Mesothelial cell of epicardium (in vitro differentiated cells): ENCODE measurements around the gene CCL26. TPM values are rescaled to one million over a fixed set of nuclear protein-coding genes. Genes with fewer than 3 reads are reported as not detected.

ENCODE experiments used
- DNase-seq, 2 experiments: peaks; one replicate each; pipeline ENCODE4 v3.0.0; 2021; ENCODE audit warnings: low spot score in 2 of 2; ENCODE audit not compliant: unreplicated experiment in 2 of 2
- H3K27ac Mint-ChIP-seq: 2 replicates; pipeline ENCODE4 v1.8.0; 2021; ENCODE audit warnings: mixed read lengths
- H3K27me3 Mint-ChIP-seq: 2 replicates; pipeline ENCODE4 v1.8.0; 2021; ENCODE audit warnings: low read depth, mixed read lengths
- H3K36me3 Mint-ChIP-seq: 2 replicates; pipeline ENCODE4 v1.8.0; 2021; ENCODE audit warnings: mixed read lengths
- H3K4me1 Mint-ChIP-seq: 2 replicates; pipeline ENCODE4 v1.8.0; 2021; ENCODE audit warnings: mixed read lengths
- H3K4me3 Mint-ChIP-seq: 2 replicates; pipeline ENCODE4 v1.8.0; 2021; ENCODE audit warnings: mild to moderate bottlenecking, moderate library complexity, mixed read lengths
- H3K9me3 Mint-ChIP-seq: 2 replicates; pipeline ENCODE4 v1.8.0; 2021; ENCODE audit warnings: mixed read lengths
- total RNA-seq: library from RNA; stranded (reverse); gene quantifications from 3 replicates; pipeline ENCODE4 v1.2.1, GENCODE V29; 2021
- TF ChIP-seq, protein P1 (sequence below): fragments of 200-600 bp; sonication (generic); IDR thresholded peaks from one replicate; pipeline ENCODE4 v1.5.0; 2021; ENCODE audit warnings: antibody characterized with exemption; ENCODE audit not compliant: unreplicated experiment

Gene CCL26, protein sequence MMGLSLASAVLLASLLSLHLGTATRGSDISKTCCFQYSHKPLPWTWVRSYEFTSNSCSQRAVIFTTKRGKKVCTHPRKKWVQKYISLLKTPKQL
- not detected in 3 replicates for total RNA-seq

DNA sequence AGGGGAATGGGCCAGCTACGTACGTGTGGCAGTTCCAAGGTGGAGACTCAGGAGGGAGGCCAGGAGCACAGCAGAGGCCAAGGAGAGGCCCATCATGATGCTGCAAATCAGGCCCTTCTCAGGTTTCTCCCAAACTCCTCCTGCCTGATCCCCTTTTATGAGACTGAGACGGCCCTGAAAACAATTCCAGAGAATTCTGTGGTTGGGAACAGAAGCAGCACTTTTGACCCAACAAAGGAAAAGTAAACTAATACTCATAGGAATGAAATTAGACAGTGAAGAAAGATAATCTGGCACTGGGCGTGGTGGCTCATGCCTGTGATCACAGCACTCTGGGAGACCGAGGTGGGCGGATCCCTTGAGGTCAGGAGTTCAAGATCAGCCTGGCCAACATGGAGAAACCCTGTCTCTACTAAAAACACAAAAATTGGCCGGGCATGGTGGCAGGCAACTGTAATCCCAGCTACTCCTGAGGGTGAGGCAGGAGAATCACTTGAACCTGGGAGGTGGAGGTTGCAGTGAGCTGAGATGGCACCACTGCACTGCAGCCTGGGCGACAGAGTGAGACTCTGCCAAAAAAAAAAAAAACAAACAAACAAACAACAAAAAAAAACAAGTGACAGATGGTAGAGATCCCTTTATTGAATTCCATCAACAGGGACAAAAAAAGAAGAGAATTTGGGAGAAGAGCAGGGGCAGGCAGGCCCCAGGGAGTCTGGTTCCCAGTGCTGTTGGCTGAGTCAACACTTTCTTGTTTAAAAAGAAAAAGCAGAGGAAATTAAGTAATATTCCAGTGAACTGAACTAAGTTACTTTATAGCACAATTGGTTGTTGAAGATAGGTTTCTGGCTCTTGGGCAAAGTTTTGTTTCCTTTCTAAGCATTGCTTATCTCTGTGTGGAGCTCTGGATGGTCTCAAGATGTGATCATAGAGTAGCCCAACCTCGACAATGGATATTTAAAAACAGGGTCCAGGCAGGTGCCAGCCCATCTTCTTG is at the start of gene CCL26:
Gene CCL26 (minus strand): TSS at position 131 of the 997 bp plus-strand sequence. CDS start 35 bp downstream, at position 96.
- DNase-seq: no peak
- H3K9me3 Mint-ChIP-seq: no peaks in the 10 kb centered on the region
- TF ChIP-seq, protein P1, sequence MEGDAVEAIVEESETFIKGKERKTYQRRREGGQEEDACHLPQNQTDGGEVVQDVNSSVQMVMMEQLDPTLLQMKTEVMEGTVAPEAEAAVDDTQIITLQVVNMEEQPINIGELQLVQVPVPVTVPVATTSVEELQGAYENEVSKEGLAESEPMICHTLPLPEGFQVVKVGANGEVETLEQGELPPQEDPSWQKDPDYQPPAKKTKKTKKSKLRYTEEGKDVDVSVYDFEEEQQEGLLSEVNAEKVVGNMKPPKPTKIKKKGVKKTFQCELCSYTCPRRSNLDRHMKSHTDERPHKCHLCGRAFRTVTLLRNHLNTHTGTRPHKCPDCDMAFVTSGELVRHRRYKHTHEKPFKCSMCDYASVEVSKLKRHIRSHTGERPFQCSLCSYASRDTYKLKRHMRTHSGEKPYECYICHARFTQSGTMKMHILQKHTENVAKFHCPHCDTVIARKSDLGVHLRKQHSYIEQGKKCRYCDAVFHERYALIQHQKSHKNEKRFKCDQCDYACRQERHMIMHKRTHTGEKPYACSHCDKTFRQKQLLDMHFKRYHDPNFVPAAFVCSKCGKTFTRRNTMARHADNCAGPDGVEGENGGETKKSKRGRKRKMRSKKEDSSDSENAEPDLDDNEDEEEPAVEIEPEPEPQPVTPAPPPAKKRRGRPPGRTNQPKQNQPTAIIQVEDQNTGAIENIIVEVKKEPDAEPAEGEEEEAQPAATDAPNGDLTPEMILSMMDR: no peak
- no peaks in the 10 kb centered on the region for H3K27me3 Mint-ChIP-seq
- no peak within 1 kb of the TSS for H3K27ac Mint-ChIP-seq
- no peaks in the 10 kb centered on the region for H3K36me3 Mint-ChIP-seq
- H3K4me3 Mint-ChIP-seq: no peak within 1 kb of the TSS
- H3K4me1 Mint-ChIP-seq: no peaks in the 10 kb centered on the region

DNA sequence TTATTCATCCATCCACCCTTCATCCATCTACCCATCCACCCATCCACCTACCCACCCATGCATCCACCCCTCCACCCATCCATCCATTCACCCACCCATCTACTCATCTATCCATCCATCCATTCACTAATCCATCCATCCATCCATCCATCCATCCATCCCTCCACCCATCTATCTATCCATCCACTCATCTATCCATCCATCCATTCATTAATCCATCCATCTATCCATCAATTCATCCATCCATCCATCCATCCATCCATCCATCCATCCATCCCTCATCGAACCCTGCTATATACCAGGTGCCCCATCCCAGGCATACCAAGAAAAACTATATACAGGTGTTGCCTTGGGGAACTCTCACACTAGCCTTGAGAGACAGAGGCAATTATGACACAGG is 48.7 kb upstream of the CCL26 start:
- no peak overlapping the region for H3K4me3 Mint-ChIP-seq
- peaks cover 7% of the 10 kb centered on the region for H3K27me3 Mint-ChIP-seq
- no peaks in the 10 kb centered on the region for H3K36me3 Mint-ChIP-seq
- no peak for DNase-seq
- H3K9me3 Mint-ChIP-seq: no peaks in the 10 kb centered on the region
- no peak overlapping the region for H3K27ac Mint-ChIP-seq
- H3K4me1 Mint-ChIP-seq: no peaks in the 10 kb centered on the region
- TF ChIP-seq, protein P1: no peak

DNA sequence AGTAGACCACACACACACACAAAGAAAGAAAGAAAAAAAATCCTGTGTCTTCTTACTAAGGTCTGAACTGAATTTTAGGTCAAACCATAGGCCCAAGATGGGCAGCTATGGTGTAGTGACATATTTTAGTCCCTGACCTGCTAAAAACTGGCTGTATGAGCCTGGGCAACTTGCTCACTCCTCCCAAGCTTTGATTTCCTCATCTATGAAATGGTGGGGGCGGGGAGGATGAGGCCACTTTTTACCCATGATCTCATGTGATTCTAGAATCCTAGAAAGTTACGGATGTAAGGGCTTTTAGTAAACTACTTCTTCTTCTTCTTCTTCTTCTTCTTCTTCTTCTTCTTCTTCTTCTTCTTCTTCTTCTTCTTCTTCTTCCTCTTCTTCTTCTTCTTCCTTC is 47.7 kb upstream of the CCL26 start:
- Mint-ChIP-seq H3K9me3 (no peaks in the 10 kb centered on the region), H3K4me3 (no peak overlapping the region), H3K27me3 (peaks cover 9% of the 10 kb centered on the region), H3K27ac (no peak overlapping the region), H3K36me3 (no peaks in the 10 kb centered on the region), H3K4me1 (no peaks in the 10 kb centered on the region)
- DNase-seq: no peak
- TF ChIP-seq, protein P1: no peak

DNA sequence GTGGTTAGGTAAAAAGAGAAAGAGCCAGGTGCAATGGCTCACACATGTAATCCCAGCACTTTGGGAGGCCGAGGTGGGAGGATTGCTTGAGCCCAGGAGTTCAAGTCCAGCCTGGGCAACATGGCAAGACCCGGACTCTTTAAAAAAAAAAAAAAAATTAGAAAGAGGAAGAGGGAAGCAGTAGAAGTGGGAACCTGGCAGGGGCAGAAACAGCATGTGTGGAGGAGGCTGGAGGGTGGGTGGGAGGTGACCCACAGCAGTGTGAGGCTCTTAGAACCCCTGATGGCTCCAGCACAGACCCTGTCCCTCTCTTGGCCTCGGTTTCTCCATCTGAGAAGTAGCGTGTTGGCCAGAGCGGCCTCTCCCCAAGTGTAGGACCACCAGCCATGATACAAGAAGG is 46.5 kb upstream of the CCL26 start:
- TF ChIP-seq, protein P1: no peak
- H3K27me3 Mint-ChIP-seq: peaks cover 9% of the 10 kb centered on the region
- no peaks in the 10 kb centered on the region for H3K4me1 Mint-ChIP-seq
- H3K4me3 Mint-ChIP-seq: no peak overlapping the region
- H3K9me3 Mint-ChIP-seq: no peaks in the 10 kb centered on the region
- no peak for DNase-seq
- H3K36me3 Mint-ChIP-seq: no peaks in the 10 kb centered on the region
- no peak overlapping the region for H3K27ac Mint-ChIP-seq

DNA sequence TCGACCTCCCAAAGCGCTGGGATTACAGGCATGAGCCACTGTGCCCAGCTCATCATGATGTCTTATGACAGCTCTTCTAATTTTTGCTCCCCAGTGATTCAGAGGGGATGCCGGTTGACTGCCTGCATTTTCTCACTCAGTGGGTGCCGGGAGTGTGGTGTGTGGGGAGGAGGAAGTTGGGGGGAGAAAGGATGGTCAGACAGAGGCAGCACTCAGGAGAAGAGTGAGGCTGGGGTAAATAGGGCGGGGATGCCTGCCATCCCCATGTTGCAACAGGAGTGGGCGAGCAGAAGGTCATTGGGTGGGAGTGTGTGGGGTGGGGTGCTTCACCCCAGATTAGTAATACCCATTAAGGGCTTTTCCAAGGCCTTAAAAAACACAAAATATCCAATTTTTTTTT is 45.1 kb upstream of the CCL26 start:
- no peak for DNase-seq
- Mint-ChIP-seq H3K4me3 (no peak overlapping the region), H3K9me3 (no peaks in the 10 kb centered on the region), H3K27ac (no peak overlapping the region), H3K27me3 (peaks cover 1% of the 10 kb centered on the region), H3K36me3 (no peaks in the 10 kb centered on the region), H3K4me1 (no peaks in the 10 kb centered on the region)
- TF ChIP-seq, protein P1: no peak
